ENCODE results near the gene RNASEH2A.
A peak's percentile ranks its signal among the peaks of the same experiment; 100 is the strongest.

RNASEH2A gene

DNA sequence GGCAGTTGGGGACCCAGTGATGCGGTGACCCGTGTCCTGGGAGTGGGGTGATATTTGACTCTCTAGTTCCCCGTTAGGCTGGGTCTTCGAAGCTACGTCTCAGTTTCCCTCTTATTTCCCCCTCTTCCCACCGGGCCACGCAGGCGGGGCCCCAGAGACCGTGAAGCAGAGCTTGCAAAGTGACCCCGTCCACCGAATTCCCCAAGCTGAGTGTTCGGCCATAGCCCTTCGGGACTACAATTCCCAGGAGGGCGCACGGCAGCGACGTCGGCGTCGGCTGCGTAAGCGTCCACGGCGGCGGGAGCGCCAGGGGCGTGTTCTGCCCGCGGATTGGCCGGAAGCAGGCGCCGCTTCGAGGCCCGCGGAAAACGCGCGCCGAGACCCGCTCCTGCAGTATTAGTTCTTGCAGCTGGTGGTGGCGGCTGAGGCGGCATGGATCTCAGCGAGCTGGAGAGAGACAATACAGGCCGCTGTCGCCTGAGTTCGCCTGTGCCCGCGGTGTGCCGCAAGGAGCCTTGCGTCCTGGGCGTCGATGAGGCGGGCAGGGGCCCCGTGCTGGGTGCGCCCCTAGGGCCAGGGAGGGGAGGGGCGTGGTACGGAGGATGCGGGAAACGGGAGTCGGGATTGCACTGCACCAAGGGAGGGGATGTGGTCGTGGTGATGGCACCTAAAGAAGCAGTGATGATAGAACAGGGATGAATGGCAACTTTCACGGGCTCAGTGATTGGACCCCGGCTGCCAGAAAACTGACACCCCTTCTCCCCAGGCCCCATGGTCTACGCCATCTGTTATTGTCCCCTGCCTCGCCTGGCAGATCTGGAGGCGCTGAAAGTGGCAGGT, at the start of gene RNASEH2A:
Gene RNASEH2A, plus strand, starts transcription at position 343 of the 840 bp plus-strand sequence. Its CDS starts 90 bp downstream, at position 433.
- peak; percentile 74 to 79 (median 78) for DNase-seq (ENCODE audit: low read depth in 3 of 3)

DNA sequence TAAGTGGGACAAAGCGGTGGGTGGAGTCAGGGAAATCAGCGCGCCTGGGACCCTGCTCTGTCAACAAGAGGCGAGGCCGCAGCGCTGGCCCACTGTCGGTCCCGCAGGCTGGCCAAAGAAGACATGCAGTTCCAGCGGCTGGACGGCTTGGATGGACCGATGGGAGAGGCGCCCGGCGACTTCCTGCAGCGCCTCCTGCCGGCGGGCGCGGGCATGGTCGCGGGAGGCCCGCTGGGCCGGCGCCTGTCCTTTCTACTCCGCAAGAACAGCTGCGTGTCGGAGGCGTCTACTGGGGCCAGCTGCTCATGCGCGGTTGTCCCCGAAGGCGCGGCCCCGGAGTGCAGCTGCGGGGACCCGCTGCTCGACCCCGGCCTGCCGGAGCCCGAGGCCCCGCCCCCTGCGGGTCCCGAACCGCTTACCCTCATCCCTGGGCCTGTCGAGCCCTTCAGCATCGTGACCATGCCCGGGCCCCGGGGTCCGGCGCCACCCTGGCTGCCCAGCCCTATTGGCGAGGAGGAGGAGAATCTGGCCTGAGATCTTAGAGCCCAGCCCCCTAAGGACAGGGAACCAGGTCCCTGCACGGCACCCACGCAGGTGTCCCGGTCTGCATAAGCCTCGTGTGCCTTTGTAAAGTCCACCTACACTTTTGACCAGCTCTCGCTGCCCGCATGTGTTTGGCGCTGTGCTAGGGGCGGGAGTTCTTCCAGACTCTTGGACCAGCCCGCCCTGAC, 48.7 kb upstream of the RNASEH2A start:
- peak in 2 of 3 experiments; percentile 31 to 37 for DNase-seq (ENCODE audit: low read depth in 3 of 3)

DNA sequence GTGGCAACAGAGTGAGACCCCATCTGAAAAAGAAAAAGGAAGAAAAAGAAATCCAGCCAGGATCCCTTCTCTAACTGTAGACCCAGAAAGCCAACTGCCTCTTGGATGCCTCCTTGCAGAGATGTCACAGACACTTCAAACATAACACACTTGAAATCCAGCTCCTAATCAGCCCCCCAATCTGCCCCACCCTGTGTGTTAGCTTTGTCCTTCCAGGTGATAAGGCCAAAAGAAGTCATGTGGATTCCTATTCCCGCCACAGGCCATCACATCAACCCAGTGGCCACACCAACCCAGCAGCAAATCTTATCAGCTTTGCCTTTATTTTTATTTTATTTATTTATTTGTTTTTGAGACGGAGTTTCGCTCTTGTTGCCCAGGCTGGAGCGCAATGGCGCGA, 46.7 kb upstream of the RNASEH2A start:
- no peak for DNase-seq (ENCODE audit: low read depth in 3 of 3)

DNA sequence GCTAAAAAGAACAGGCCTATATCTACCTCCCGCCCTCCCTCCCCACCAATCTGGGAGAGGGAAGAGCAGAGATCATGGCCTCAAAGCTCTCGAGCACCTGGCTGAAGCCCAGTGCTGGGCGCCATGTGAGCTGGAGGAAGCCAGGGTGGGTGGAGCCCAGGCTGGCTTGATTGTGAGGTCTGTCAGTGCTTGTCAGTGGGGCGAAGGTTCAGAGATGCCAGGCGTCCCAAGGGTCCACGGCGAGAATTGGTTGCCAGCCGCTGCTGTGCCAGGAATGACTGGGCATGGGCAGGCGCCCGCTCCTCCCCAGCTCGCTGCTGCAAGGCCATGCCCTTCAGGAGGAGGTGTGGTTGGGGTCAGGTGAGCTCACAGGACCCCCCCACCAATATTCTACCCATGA, 43.3 kb upstream of the RNASEH2A start:
- no peak for DNase-seq (ENCODE audit: low read depth in 3 of 3)

DNA sequence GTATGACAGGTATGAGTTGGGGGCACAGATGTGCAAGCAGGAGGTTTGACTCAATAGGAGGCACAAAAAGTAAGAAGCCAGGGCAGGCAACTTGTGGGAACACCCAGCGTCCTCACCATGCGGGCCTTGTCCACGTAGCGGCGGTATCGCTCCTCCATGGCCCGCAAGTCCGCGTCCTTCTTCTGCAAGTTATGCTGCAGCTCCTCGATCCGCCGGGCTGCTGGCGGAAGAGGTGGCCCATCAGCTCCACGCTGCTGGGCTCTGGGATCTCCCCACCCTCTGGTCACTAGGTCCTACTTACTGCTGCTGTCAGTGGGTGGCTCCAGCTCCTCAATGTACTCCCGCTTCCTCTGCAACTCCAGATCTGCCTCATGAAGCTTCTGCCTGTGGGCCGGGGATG, 41.7 kb upstream of the RNASEH2A start:
- no peak for DNase-seq (ENCODE audit: low read depth in 3 of 3)

DNA sequence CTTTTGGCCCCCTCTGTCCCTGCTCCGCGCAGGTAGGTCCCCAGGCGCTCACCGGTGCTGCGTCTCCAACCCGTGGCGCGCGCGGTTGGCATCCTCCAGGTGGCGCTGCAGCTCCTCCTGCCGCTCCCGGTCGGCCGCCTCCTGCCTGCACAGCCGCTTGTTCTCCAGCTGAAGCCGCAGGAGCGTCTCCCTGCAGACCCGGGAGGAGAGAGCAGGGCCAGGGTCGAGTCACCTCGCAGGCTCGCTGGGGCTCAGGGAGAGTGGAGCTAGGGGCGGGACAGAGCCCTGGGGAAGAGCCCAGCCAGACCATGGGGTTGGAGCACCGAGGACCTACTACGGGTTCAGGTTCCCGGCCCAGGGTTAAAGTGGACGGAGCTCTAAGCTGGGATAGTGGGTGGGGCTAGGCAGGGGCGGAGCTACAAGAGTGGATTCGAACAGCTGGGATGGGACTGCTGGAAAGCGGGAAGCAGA, 40.3 kb upstream of the RNASEH2A start:
- DNase-seq (ENCODE audit: low read depth in 3 of 3): peak in 2 of 3 experiments; percentile 55 to 58

DNA sequence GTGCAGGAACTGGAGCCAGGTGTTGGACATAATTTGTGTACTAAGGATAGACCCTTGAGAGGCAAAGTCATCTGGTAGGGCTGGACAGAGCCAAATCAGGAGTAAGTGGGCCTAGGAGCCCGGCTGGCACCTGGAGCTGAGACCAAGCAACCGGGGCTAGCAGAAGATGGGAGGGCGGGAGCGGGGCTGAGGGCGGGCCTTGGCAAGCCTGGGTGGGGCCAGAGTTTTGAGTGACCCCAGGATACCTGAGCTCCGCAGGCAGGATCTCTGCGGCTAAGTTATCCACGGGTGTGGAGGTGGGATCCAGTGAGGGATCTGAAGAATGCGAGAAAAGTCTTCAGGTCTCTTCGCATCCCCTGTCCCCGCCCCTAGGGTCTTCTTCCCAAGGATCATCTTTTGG, 39.2 kb upstream of the RNASEH2A start:
- DNase-seq (ENCODE audit: low read depth in 3 of 3): no peak

DNA sequence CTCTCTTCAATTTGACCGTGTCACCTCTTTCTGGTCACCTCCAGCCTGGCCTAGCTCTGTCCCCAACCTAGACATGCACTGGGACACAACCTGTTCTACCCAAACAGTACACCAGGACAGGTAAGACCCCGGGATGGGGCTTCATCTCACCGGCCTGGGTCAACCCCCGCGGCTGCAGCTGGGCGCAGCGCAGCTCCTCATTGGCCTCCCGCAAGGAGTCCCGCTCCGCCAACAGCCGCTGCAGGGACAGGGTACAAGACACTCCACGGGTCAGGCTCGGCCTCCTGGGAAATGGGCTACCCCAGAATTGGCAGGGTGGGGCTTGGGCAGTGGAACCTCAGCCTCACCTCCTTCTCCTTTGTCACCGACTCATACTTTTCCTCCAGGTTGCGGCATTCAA, 38.7 kb upstream of the RNASEH2A start:
- DNase-seq (ENCODE audit: low read depth in 3 of 3): no peak

DNA sequence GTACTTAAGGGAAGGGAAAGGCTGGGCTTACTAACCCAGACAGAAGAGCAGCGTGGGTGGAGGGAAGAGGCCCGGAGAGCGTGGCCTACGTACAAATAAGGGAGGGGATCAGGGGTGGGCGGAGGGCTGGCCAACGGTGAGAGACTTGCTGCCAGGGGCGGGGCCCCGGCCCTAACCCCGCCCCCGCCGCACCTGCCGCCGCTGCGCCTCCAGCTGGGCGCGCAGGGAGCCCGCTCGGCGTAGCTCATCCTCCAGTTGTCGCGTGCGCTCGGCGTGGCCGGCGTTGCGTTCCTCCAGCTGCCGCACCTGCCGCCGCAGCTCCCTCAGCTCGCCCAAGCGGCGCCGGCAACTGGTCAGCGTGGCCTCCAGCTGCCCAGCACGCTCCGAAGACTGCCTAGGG, 36.7 kb upstream of the RNASEH2A start:
- DNase-seq (ENCODE audit: low read depth in 3 of 3): peak in 1 of 3 experiments; percentile 54

DNA sequence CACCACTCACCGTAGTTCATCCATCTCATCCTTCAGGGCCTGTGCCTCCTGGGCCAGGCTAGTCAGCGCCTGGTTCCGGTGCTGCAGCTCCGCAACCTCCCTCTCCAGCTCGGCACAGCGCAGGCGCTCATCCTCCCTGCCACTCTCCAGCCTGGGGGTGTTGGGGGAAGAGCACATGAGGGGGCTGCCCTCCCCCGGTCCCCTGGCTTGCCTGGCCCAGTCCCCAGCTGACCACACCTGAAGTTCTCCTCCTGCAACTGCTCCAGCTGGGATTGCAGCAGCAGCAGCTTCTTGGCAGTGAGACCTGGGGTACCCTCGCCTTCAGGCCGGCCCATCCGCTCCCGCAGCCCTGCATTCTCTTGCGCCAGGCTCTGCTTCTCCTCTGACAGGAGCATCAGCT, 35.5 kb upstream of the RNASEH2A start:
- no peak for DNase-seq (ENCODE audit: low read depth in 3 of 3)

DNA sequence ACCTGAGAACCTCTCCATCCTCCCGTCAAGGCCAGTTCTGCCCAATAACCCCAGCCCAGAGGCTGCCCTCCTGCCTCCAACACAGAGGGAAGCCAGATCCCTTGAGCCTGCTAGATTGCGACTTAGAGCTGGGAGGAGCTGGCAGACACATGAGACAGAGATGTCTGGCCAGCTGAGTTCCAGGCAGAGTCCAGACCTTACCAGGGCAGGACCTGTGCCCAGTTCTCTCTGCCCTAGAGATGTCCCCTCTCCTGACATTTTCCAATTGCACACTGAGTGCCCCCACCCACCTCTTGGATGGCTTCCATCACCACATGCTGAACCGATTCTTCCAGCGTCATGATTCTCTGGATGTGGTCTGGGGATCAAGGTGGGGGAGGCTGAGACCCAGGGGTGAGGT, 34.1 kb upstream of the RNASEH2A start:
- DNase-seq (ENCODE audit: low read depth in 3 of 3): no peak

DNA sequence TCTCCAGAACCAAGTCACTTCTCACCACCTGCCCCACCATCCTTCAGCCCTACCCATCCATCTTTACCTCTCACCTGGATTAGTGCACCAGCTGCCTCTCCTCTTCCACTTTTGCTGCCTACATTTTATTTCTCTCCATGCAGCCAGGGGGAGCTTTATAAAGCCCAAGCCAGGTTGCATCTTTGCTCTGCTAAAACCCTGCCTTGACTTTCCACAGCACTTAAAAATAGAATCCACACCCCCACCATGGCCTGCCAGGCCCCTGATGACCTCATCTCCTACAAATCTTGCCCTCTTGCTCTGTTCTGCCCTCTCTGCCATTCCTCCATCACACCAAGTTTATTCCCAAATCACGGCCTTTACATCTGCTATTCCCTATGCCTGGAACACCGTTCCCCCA, 32.8 kb upstream of the RNASEH2A start:
- DNase-seq (ENCODE audit: low read depth in 3 of 3): no peak

DNA sequence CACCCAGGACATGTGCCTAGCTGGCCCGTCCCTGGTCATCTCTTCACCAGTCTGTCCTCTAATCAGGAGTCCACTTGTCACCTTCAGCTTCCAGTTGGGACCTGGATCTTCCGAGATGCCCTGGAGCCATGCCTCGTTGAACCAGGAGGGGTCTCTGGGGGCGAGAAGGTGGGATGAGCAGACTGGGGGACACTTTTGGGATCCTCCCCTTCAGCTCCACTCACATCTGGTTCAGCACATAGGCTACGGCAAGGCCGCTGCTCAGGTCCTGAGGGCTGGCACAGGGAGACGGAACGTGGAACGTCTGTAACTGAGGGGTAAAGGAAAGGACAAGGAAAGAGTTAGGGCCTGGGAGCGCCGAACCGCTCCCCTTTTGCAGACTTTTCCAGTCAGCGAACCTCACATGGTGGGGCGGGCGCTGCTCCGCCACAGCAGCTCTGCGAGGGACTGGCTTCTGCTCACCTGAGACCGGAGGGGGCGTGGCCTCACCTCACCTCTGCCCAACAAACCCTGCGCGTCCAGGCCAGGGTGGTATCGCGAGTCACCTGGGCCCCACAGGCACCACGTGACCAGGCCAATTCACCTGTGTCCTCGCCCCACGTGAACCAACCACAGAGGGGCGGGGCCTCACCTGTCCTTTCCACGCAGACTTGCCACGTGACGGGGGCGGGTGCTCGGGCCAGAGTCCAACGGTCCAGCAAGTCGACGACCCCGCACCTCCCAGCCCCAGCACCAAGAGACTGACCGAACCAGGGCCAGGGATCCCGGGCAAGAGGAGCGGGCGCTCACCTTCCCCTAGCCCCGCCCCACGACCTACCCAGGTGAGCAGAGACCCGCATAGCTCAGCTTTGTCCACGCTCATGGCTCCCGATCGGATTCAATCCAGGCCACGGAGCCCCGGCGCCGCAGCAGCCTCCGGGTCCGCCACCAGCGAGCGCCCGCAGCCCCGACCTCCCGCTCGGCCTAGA, 31.5 kb upstream of the RNASEH2A start, which contains the start of gene HOOK2:
Gene HOOK2, minus strand, starts transcription at position 965 of the 968 bp plus-strand sequence. Its CDS starts 103 bp downstream, at position 862.
- DNase-seq (ENCODE audit: low read depth in 3 of 3): no peak

DNA sequence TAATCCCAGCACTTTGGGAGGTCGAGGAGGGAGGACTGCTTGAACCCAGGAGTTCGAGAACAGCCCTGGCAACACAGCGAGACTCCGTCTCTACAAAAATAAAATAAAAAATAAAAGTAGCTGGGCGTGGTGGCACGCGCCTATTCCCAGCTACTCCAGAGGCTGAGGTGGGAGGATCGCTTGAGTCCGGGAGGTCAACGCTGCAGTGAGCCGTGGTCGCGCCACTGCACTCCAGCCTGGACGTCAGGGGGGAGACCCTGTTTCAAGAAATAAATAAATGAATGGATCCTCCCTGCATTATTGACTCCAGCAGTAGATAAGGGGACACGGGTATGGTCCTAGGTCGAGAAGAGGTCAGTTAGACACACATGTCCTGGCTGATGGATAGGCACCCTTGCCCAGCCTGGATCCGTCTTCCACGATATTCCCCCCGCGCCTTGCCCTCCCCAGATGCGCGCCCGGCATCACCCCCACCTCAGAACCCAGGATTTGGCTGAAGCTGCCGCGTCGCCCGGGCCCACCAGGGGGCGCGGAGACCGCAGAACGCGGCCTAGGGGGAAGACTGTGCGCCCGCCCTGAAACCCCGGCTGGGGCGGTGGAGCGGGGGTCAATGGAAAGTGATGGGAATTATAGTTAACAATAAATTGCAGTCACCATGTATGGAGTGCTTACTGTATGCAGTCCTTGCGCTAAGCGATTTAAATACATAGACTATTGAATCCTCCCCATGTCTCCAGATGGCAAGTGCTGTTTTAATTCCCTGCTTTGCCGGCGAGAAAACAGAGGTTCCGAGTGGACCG, 29.0 kb upstream of the RNASEH2A start:
- peak; percentile 67 to 69 (median 67) for DNase-seq (ENCODE audit: low read depth in 3 of 3)

DNA sequence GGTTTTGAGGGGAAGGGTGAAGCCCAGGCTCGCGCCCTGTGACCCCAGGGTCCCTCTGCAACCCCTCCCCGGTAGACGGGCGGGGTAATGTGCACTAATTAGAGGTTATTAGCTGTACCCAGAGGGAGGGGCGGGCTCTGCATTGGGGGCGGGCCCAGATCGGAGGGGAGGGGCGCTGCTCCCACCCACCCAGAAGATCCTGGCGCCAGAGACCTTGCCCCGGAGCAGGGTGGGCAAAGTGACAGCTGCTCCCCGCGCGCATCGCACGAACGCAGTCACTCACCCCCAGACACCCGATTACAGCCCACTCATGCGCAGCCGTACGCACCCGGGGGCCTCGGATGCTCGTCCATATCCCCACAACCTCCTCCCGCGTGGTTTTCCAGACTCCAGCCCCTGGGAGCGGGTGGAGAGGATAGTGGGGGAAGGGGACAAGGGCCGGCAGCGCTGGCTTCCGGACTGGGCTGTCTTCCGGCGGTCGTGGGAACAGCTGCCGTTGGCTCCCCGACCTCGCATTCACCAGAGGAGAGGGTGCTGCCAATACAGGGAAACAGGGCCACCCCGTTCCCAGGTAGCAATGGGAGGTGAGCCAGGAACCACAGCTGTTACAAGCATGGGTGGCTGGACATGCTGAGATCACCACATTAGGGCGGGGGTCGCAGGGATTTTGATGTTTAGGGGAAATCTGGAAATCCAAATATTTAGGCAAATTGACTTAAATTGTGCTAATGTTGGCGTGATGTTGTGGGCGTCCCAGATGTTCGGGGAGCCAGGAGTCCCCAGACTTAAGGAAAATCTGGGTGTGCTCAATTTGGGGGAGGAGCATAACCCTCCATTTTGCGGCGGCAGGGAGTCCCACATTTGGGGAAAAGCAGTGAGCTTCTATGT, 28.1 kb upstream of the RNASEH2A start:
- DNase-seq (ENCODE audit: low read depth in 3 of 3): no peak

DNA sequence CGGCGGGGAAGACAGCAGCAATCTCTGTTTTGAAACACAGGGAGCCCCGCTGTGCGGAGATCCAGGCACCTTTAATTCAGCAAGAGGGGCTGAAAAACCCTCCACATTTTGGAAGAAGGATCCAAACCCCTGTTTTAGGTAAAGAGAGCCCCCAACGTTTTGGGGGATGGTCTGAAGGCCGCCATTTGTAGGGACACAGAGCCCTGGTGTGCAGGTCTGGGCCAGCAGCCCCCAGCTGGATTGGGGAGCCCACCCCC, 27.6 kb upstream of the RNASEH2A start:
- no peak for DNase-seq (ENCODE audit: low read depth in 3 of 3)

DNA sequence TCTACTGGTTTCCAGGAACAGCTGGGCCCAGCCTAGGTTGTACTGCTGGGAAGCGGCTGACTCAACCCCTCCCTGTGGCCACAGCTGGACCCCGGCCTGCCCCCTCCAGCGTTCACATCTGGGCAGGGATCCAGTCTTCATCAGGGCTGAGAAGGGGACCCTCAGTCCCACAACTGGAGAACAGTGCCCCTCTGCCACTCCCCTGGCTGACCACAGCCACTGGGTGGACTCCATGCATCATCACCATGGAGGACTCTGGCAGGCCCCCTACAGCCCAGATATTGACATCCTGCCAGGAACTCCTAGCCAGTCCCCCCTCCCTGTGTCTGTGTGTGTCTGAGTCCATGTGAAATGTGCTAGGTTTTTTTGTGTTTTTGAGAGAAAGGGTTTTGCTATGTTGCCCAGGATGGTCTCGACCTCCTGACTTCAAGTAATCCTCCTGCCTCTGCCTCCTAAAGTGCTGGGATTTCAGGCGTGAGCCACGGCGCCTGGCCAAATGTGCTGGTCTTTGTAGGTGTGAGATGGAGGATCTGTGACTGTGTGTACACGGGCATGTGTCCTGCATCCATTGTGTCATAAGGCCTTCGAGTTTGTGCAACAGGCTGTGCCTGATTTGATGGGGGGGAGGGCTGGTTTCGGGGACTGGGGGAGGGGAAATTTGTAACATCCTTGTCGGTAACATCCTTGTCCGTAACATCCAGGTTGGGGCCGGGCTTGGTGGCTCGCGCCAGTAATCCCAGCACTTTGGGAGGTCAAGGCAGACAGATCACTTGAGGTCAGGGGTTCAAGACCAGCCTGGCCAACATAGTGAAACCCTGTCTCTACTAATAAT, 27.0 kb upstream of the RNASEH2A start:
- no peak for DNase-seq (ENCODE audit: low read depth in 3 of 3)

DNA sequence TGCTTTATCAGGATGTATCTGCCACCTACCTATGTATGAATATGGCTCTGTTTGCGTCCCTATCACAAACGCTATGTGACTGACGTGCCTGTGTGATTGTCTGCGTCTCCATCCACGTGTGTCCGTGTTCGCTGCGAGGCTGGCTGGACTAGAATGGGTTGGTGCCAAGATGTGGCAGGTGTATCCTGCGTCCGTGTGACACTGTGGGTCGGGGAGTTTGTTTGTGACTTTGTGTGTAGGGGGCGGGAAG, 24.3 kb upstream of the RNASEH2A start:
- DNase-seq (ENCODE audit: low read depth in 3 of 3): no peak
